Panc1 (cell line): Measurements from ENCODE around the gene ADAM10.

Source experiments
- CTCF ChIP-seq: fragments of 450-650 bp; IDR thresholded peaks from 2 replicates; pipeline ENCODE4 v1.5.1; 2017; ENCODE audit warnings: mild to moderate bottlenecking
- REST ChIP-seq, 2 experiments: IDR thresholded peaks; 2 replicates each; pipeline ENCODE4 v1.6.1; 2011 to 2012; ENCODE audit warnings: low read depth in 2 of 2, control low read depth in 1 of 2, low read length in 1 of 2, mild to moderate bottlenecking in 1 of 2, moderate library complexity in 1 of 2; ENCODE audit not compliant: insufficient read depth in 1 of 2
- SIN3A ChIP-seq: IDR thresholded peaks from 2 replicates; pipeline ENCODE4 v1.6.1; 2012; ENCODE audit warnings: low read depth, mild to moderate bottlenecking, low read length, moderate library complexity, borderline replicate concordance; ENCODE audit not compliant: insufficient read depth
- TCF7L2 ChIP-seq: IDR thresholded peaks from 2 replicates; pipeline ENCODE4 v1.6.1; 2011; ENCODE audit warnings: mild to moderate bottlenecking, low read depth, low read length, inconsistent platforms

GRCh38 chr15:58684751-58685150, 64.8 kb downstream of the ADAM10 start:
- TF ChIP-seq CTCF = no peak
- no peak for TF ChIP-seq REST (IDR thresholded peaks at IDR 0.05; ENCODE audit: insufficient read depth in 1 of 2, low read depth in 2 of 2, low read length in 1 of 2)
- TF ChIP-seq SIN3A = no peak
- no peak for TF ChIP-seq TCF7L2
